Endothelial cell of umbilical vein (primary cell): ENCODE data around the gene KLK3.

Experiments
- EZH2 ChIP-seq: IDR thresholded peaks from 2 replicates; pipeline ENCODE4 v1.6.1; 2012; ENCODE audit warnings: borderline replicate concordance, low read depth, mild to moderate bottlenecking, moderate library complexity, low read length, inconsistent platforms; ENCODE audit not compliant: severe bottlenecking
- FOS ChIP-seq: IDR thresholded peaks from 2 replicates; pipeline ENCODE4 v1.6.1; 2011; ENCODE audit warnings: mild to moderate bottlenecking, low read length, moderate library complexity, borderline replicate concordance; ENCODE audit not compliant: insufficient read depth
- GATA2 ChIP-seq: IDR thresholded peaks from 2 replicates; pipeline ENCODE4 v1.7.0; 2011; ENCODE audit warnings: low read depth, mild to moderate bottlenecking, moderate library complexity, mixed read lengths, low read length; ENCODE audit not compliant: insufficient read length, insufficient read depth
- MYC ChIP-seq: IDR thresholded peaks from one replicate; pipeline ENCODE4 v1.6.1; 2011; ENCODE audit warnings: mild to moderate bottlenecking, low read depth, low read length
- POLR2A ChIP-seq: IDR thresholded peaks from 2 replicates; pipeline ENCODE4 v1.6.1; 2012; ENCODE audit warnings: low read depth, mild to moderate bottlenecking, control low read depth, low read length
- POLR2AphosphoS5 ChIP-seq: IDR thresholded peaks from 2 replicates; pipeline ENCODE4 v1.6.1; 2012; ENCODE audit warnings: low read depth, mild to moderate bottlenecking, control low read depth, low read length, moderate library complexity; ENCODE audit not compliant: insufficient read depth
- TF ChIP-seq, protein P1 (sequence below): IDR thresholded peaks from 2 replicates; pipeline ENCODE4 v1.6.1; 2011; ENCODE audit not compliant: insufficient read depth, insufficient read length
- TF ChIP-seq, protein P2 (sequence below), 2 donors: IDR thresholded peaks; 1 replicate in 1 of 2; 2 replicates in 1 of 2; pipeline ENCODE4 v1.5.1; 2011; ENCODE audit warnings: low read length in 2 of 2, mild to moderate bottlenecking in 2 of 2, moderate library complexity in 2 of 2, control low read depth in 1 of 2, inconsistent platforms in 1 of 2, low read depth in 1 of 2; ENCODE audit not compliant: insufficient read depth in 1 of 2; ENCODE audit errors: extremely low read depth in 1 of 2

DNA sequence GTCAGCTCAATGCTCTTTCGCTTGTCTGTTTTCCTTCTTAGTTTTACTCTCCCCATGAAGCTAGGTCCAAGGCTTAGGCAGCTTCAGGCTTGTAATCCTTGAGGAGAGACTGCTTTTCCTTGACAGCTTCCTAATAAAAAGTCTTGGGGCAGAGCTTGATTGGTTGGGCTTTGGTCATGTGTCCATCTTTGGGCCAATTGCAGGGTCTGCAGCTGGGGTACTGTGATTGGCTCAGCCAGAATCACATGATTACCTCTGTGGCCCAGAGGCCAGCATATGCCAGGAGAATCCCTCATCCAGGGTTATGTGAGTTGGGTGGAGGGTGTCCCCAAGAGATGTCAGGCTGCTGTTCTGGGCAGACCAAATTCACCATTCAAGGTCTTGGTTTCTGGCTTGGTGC is 39.3 kb upstream of the KLK3 start:
- TF ChIP-seq, protein P1, sequence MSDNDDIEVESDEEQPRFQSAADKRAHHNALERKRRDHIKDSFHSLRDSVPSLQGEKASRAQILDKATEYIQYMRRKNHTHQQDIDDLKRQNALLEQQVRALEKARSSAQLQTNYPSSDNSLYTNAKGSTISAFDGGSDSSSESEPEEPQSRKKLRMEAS = no peak
- TF ChIP-seq POLR2A (no peak), FOS (no peak), GATA2 (no peak), EZH2 (no peak), POLR2AphosphoS5 (no peak), MYC (no peak)
- TF ChIP-seq, protein P2, sequence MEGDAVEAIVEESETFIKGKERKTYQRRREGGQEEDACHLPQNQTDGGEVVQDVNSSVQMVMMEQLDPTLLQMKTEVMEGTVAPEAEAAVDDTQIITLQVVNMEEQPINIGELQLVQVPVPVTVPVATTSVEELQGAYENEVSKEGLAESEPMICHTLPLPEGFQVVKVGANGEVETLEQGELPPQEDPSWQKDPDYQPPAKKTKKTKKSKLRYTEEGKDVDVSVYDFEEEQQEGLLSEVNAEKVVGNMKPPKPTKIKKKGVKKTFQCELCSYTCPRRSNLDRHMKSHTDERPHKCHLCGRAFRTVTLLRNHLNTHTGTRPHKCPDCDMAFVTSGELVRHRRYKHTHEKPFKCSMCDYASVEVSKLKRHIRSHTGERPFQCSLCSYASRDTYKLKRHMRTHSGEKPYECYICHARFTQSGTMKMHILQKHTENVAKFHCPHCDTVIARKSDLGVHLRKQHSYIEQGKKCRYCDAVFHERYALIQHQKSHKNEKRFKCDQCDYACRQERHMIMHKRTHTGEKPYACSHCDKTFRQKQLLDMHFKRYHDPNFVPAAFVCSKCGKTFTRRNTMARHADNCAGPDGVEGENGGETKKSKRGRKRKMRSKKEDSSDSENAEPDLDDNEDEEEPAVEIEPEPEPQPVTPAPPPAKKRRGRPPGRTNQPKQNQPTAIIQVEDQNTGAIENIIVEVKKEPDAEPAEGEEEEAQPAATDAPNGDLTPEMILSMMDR (IDR thresholded peaks at IDR 0.05; ENCODE audit: extremely low read depth in 1 of 2, insufficient read depth in 1 of 2, low read depth in 1 of 2, low read length in 2 of 2) = no peak
